Lower leg skin (tissue), 3 donors: ENCODE measurements around the gene CDK11A.
"Not testable (repeated sequence)": the region's sequence is repeated elsewhere in the genome, so short reads cannot be mapped to it uniquely, and the experiment has no call there.

Experiments
- POLR2A ChIP-seq, 2 donors: fragments of 450-650 bp; IDR thresholded peaks; one replicate each; pipeline ENCODE4 v1.6.1; 2016 to 2017; ENCODE audit warnings: antibody characterized with exemption in 2 of 2, mild to moderate bottlenecking in 1 of 2, moderate library complexity in 1 of 2
- TF ChIP-seq, protein P1 (sequence below), 3 donors: fragments of 450-650 bp; IDR thresholded peaks; one replicate each; pipeline ENCODE4 v1.5.1; 2016; ENCODE audit warnings: antibody characterized with exemption in 3 of 3, mild to moderate bottlenecking in 3 of 3, moderate library complexity in 2 of 3

GRCh38 chr1:1662392-1662791 is 61.8 kb downstream of the CDK11A start:
- TF ChIP-seq, protein P1, sequence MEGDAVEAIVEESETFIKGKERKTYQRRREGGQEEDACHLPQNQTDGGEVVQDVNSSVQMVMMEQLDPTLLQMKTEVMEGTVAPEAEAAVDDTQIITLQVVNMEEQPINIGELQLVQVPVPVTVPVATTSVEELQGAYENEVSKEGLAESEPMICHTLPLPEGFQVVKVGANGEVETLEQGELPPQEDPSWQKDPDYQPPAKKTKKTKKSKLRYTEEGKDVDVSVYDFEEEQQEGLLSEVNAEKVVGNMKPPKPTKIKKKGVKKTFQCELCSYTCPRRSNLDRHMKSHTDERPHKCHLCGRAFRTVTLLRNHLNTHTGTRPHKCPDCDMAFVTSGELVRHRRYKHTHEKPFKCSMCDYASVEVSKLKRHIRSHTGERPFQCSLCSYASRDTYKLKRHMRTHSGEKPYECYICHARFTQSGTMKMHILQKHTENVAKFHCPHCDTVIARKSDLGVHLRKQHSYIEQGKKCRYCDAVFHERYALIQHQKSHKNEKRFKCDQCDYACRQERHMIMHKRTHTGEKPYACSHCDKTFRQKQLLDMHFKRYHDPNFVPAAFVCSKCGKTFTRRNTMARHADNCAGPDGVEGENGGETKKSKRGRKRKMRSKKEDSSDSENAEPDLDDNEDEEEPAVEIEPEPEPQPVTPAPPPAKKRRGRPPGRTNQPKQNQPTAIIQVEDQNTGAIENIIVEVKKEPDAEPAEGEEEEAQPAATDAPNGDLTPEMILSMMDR (IDR thresholded peaks at IDR 0.05) = not testable (repeated sequence)
- not testable (repeated sequence) for TF ChIP-seq POLR2A (IDR thresholded peaks at IDR 0.05)
